Measurements from ENCODE around the gene YY1. TPM values are rescaled to one million over a fixed set of nuclear protein-coding genes. Genes with fewer than 3 reads are reported as not detected.

The YY1 gene
- total RNA-seq, 1 experiment from 2014 or later: 83.1 TPM

- H3K9me3 Mint-ChIP-seq: no peaks in the 10 kb centered on the region
These were observed 65.9 kb downstream of the YY1 start for GRCh38 chr14:100304825-100305323.

More at GRCh38 chr14:100304825-100305323, 65.9 kb downstream of the YY1 start:
- POLR2A ChIA-PET: interaction anchor here (1.0 kb wide), 1 partner anchor 25 kb away, joined by 3 read pairs; no protein-coding TSS in a partner anchor
- peak overlapping the region; percentile 91 for H3K4me3 Mint-ChIP-seq
- H3K27me3 Mint-ChIP-seq (ENCODE audit: low read depth): peaks cover 6% of the 10 kb centered on the region
- H3K4me1 Mint-ChIP-seq: peaks cover 38% of the 10 kb centered on the region
- peaks cover 12% of the 10 kb centered on the region for H3K36me3 Mint-ChIP-seq
- CTCF ChIA-PET: interaction anchor here (0.9 to 1.7 kb wide), 9 partner anchors 9 to 150 kb away, joined by 3 to 9 read pairs (median 4); a partner anchor contains a TSS
- H3K27ac Mint-ChIP-seq: peak overlapping the region; percentile 88
- ATAC-seq (peak; percentile 9), DNase-seq (ENCODE audit: low spot score) (peak; percentile 74)
- TF ChIP-seq, protein P1, sequence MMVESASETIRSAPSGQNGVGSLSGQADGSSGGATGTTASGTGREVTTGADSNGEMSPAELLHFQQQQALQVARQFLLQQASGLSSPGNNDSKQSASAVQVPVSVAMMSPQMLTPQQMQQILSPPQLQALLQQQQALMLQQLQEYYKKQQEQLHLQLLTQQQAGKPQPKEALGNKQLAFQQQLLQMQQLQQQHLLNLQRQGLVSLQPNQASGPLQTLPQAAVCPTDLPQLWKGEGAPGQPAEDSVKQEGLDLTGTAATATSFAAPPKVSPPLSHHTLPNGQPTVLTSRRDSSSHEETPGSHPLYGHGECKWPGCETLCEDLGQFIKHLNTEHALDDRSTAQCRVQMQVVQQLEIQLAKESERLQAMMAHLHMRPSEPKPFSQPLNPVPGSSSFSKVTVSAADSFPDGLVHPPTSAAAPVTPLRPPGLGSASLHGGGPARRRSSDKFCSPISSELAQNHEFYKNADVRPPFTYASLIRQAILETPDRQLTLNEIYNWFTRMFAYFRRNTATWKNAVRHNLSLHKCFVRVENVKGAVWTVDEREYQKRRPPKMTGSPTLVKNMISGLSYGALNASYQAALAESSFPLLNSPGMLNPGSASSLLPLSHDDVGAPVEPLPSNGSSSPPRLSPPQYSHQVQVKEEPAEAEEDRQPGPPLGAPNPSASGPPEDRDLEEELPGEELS (CRISPR knock-in tag; IDR thresholded peaks at IDR 0.05): no peak
- no peak for TF ChIP-seq E2F1 (CRISPR knock-in tag; IDR thresholded peaks at IDR 0.05)
- no peak for TF ChIP-seq TEAD1 (CRISPR knock-in tag; IDR thresholded peaks at IDR 0.05)
- TF ChIP-seq CBFB (CRISPR knock-in tag; IDR thresholded peaks at IDR 0.05; ENCODE audit: low read depth): no peak
- TF ChIP-seq ETV6 (CRISPR knock-in tag; IDR thresholded peaks at IDR 0.05): 0 out of 2 replicates have a peak, but pooled peaks have one; percentile 11
- TF ChIP-seq AR (CRISPR knock-in tag; IDR thresholded peaks at IDR 0.05): no peak
- TF ChIP-seq, protein P2, sequence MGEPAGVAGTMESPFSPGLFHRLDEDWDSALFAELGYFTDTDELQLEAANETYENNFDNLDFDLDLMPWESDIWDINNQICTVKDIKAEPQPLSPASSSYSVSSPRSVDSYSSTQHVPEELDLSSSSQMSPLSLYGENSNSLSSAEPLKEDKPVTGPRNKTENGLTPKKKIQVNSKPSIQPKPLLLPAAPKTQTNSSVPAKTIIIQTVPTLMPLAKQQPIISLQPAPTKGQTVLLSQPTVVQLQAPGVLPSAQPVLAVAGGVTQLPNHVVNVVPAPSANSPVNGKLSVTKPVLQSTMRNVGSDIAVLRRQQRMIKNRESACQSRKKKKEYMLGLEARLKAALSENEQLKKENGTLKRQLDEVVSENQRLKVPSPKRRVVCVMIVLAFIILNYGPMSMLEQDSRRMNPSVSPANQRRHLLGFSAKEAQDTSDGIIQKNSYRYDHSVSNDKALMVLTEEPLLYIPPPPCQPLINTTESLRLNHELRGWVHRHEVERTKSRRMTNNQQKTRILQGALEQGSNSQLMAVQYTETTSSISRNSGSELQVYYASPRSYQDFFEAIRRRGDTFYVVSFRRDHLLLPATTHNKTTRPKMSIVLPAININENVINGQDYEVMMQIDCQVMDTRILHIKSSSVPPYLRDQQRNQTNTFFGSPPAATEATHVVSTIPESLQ (CRISPR knock-in tag; IDR thresholded peaks at IDR 0.05): no peak
- no peak for TF ChIP-seq OVOL2 (CRISPR knock-in tag; IDR thresholded peaks at IDR 0.05; ENCODE audit: borderline replicate concordance)
- peak; percentile 79 for TF ChIP-seq ZNF423 (CRISPR knock-in tag; IDR thresholded peaks at IDR 0.05)
- TF ChIP-seq GRHL2 (CRISPR knock-in tag; IDR thresholded peaks at IDR 0.05; ENCODE audit: insufficient replicate concordance, severe bottlenecking): no peak
- no peak for TF ChIP-seq ZNF317 (CRISPR knock-in tag; IDR thresholded peaks at IDR 0.05; ENCODE audit: borderline replicate concordance, low read depth)
- 0 out of 2 replicates have a peak, but pooled peaks have one; percentile 5 for TF ChIP-seq MAX (CRISPR knock-in tag; IDR thresholded peaks at IDR 0.05)
- TF ChIP-seq, protein P3, sequence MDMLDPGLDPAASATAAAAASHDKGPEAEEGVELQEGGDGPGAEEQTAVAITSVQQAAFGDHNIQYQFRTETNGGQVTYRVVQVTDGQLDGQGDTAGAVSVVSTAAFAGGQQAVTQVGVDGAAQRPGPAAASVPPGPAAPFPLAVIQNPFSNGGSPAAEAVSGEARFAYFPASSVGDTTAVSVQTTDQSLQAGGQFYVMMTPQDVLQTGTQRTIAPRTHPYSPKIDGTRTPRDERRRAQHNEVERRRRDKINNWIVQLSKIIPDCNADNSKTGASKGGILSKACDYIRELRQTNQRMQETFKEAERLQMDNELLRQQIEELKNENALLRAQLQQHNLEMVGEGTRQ (CRISPR knock-in tag; IDR thresholded peaks at IDR 0.05): no peak
